H9 (cell line): Measurements from ENCODE around the gene PGBD5. TPM values are rescaled to one million over a fixed set of nuclear protein-coding genes. Genes with fewer than 3 reads are reported as not detected.
A peak's percentile ranks its signal among the peaks of the same experiment; 100 is the strongest.

Experiments
- DNase-seq: peaks from one replicate; pipeline ENCODE4 v3.0.0-alpha.2; 2017
- H2AFZ ChIP-seq: one replicate; pipeline ENCODE4 v1.6.1; 2013; ENCODE audit warnings: mild to moderate bottlenecking, low read length, control low read depth, moderate library complexity
- H2AK5ac ChIP-seq: 2 replicates; pipeline ENCODE4 v1.6.1; 2013; ENCODE audit warnings: low read length, control low read depth, mixed read lengths; ENCODE audit not compliant: insufficient read length
- H2BK120ac ChIP-seq: one replicate; pipeline ENCODE4 v1.6.1; 2013; ENCODE audit warnings: low read depth, mild to moderate bottlenecking, low read length, control low read depth, inconsistent platforms; ENCODE audit not compliant: poor library complexity, severe bottlenecking
- H2BK12ac ChIP-seq: 2 replicates; pipeline ENCODE4 v1.6.1; 2013; ENCODE audit warnings: low read length, control low read depth, mixed read lengths, low read depth; ENCODE audit not compliant: insufficient read length
- H2BK15ac ChIP-seq: 2 replicates; pipeline ENCODE4 v1.6.1; 2013; ENCODE audit warnings: low read depth, low read length, control low read depth
- H2BK20ac ChIP-seq: one replicate; pipeline ENCODE4 v1.6.1; 2013; ENCODE audit warnings: low read depth, mild to moderate bottlenecking, low read length, control low read depth, inconsistent platforms; ENCODE audit not compliant: poor library complexity, severe bottlenecking
- H2BK5ac ChIP-seq: 2 replicates; pipeline ENCODE4 v1.6.1; 2013; ENCODE audit warnings: low read length, control low read depth, mixed read lengths; ENCODE audit not compliant: insufficient read length
- H3K14ac ChIP-seq: 2 replicates; pipeline ENCODE4 v1.6.1; 2013; ENCODE audit warnings: low read length, control low read depth; ENCODE audit not compliant: insufficient read depth
- H3K18ac ChIP-seq: 2 replicates; pipeline ENCODE4 v1.6.1; 2013; ENCODE audit warnings: low read depth, mild to moderate bottlenecking, mixed read lengths, low read length, control low read depth; ENCODE audit not compliant: insufficient read length
- H3K23ac ChIP-seq: 2 replicates; pipeline ENCODE4 v1.6.1; 2013; ENCODE audit warnings: low read length, control low read depth, mixed read lengths, low read depth; ENCODE audit not compliant: insufficient read length
- H3K23me2 ChIP-seq: 2 replicates; pipeline ENCODE4 v1.6.1; 2013; ENCODE audit warnings: low read depth, mild to moderate bottlenecking, mixed read lengths, low read length, control low read depth; ENCODE audit not compliant: insufficient read length, poor library complexity, severe bottlenecking
- H3K27ac ChIP-seq: 2 replicates; pipeline ENCODE4 v1.5.1; 2013; ENCODE audit warnings: low read length, control low read depth, mixed read lengths, low read depth; ENCODE audit not compliant: insufficient read length
- H3K27me3 ChIP-seq: 2 replicates; pipeline ENCODE4 v1.6.1; 2013; ENCODE audit warnings: low read length, control low read depth, inconsistent platforms; ENCODE audit not compliant: insufficient read depth
- H3K4ac ChIP-seq: 2 replicates; pipeline ENCODE4 v1.6.1; 2013; ENCODE audit warnings: low read depth, mild to moderate bottlenecking, control low read depth, inconsistent platforms, low read length, moderate library complexity
- H3K4me1 ChIP-seq: 2 replicates; pipeline ENCODE4 v1.6.1; 2013; ENCODE audit warnings: low read length, control low read depth, inconsistent platforms; ENCODE audit not compliant: insufficient read depth
- H3K4me2 ChIP-seq: 2 replicates; pipeline ENCODE4 v1.6.1; 2013; ENCODE audit warnings: low read length, control low read depth, mixed read lengths; ENCODE audit not compliant: insufficient read length, insufficient read depth
- H3K56ac ChIP-seq: 2 replicates; pipeline ENCODE4 v1.6.1; 2013; ENCODE audit warnings: low read depth, mild to moderate bottlenecking, mixed read lengths, low read length, control low read depth; ENCODE audit not compliant: insufficient read length
- H3K79me1 ChIP-seq: 2 replicates; pipeline ENCODE4 v1.6.1; 2013; ENCODE audit warnings: low read depth, mild to moderate bottlenecking, moderate library complexity, low read length, control low read depth, inconsistent platforms; ENCODE audit not compliant: insufficient read depth, poor library complexity, severe bottlenecking
- H3K79me2 ChIP-seq: 2 replicates; pipeline ENCODE4 v1.6.1; 2013; ENCODE audit warnings: low read length, control low read depth, inconsistent platforms; ENCODE audit not compliant: insufficient read depth
- H3K9ac ChIP-seq: 2 replicates; pipeline ENCODE4 v1.6.1; 2013; ENCODE audit warnings: low read length, control low read depth, mixed read lengths; ENCODE audit not compliant: insufficient read length; ENCODE audit errors: extremely low read depth
- H3K9me3 ChIP-seq: one replicate; pipeline ENCODE4 v1.6.1; 2013; ENCODE audit warnings: low read depth, low read length, inconsistent platforms; ENCODE audit not compliant: control insufficient read depth
- H3T11ph ChIP-seq: one replicate; pipeline ENCODE4 v1.6.1; 2013; ENCODE audit warnings: mild to moderate bottlenecking, low read length, control low read depth, inconsistent platforms
- H4K20me1 ChIP-seq: one replicate; pipeline ENCODE4 v1.6.1; 2013; ENCODE audit not compliant: control insufficient read depth, insufficient read length, insufficient read depth
- H4K5ac ChIP-seq: 2 replicates; pipeline ENCODE4 v1.6.1; 2013; ENCODE audit warnings: low read depth, mild to moderate bottlenecking, mixed read lengths, low read length, control low read depth; ENCODE audit not compliant: insufficient read length
- H4K8ac ChIP-seq: replicated peaks from 2 replicates; pipeline ENCODE4 v1.6.1; 2013; ENCODE audit warnings: low read length, control low read depth, mixed read lengths, low read depth; ENCODE audit not compliant: insufficient read length
- H4K91ac ChIP-seq: 2 replicates; pipeline ENCODE4 v1.6.1; 2013; ENCODE audit warnings: low read depth, mild to moderate bottlenecking, moderate library complexity, mixed read lengths, low read length, control low read depth; ENCODE audit not compliant: insufficient read length
- H3K27ac Mint-ChIP-seq, 3 experiments: 2 replicates in 2 of 3; 3 replicates in 1 of 3; pipeline ENCODE4 v1.8.0; 2020 to 2021; ENCODE audit warnings: mixed read lengths in 3 of 3, mild to moderate bottlenecking in 1 of 3, moderate library complexity in 1 of 3
- H3K27me3 Mint-ChIP-seq: 2 replicates; pipeline ENCODE4 v1.8.0; 2021; ENCODE audit warnings: low read depth, mild to moderate bottlenecking, moderate library complexity, mixed read lengths
- H3K36me3 Mint-ChIP-seq, 3 experiments: 2 replicates in 2 of 3; 3 replicates in 1 of 3; pipeline ENCODE4 v1.8.0; 2020 to 2021; ENCODE audit warnings: low read depth in 3 of 3, mixed read lengths in 3 of 3; ENCODE audit not compliant: insufficient read depth in 1 of 3
- H3K4me1 Mint-ChIP-seq, 2 experiments: 2 replicates each; pipeline ENCODE4 v1.8.0; 2020; ENCODE audit warnings: mixed read lengths in 2 of 2
- H3K4me3 Mint-ChIP-seq, 2 experiments: 2 replicates in 1 of 2; 3 replicates in 1 of 2; pipeline ENCODE4 v1.8.0; 2020 to 2021; ENCODE audit warnings: mild to moderate bottlenecking in 2 of 2, mixed read lengths in 2 of 2, moderate library complexity in 1 of 2
- H3K9me3 Mint-ChIP-seq, 2 experiments: 2 replicates in 1 of 2; 3 replicates in 1 of 2; pipeline ENCODE4 v1.8.0; 2020; ENCODE audit warnings: mild to moderate bottlenecking in 2 of 2, mixed read lengths in 2 of 2, moderate library complexity in 1 of 2
- WGBS: extraction: QIAGEN DNeasy Blood & Tissue Kit; methylation state at CpG from one replicate; pipeline ENCODE4 v1.1.7; 2013; ENCODE audit warnings: missing lambda C conversion rate, low lambda C conversion rate, mixed read lengths; ENCODE audit not compliant: insufficient read length; ENCODE audit errors: extremely low coverage; 5-methylcytosine and 5-hydroxymethylcytosine counted together
- total RNA-seq: library from RNA; stranded (reverse); gene quantifications from 2 replicates; pipeline ENCODE4 v1.2.1, GENCODE V29; 2021
- TF ChIP-seq, protein P1 (sequence below): fragments of 200-600 bp; sonication (generic); conservative IDR thresholded peaks from 3 replicates; pipeline ENCODE4 v1.8.0; 2021; ENCODE audit warnings: antibody characterized with exemption, mild to moderate bottlenecking

PGBD5 gene
- total RNA-seq, 1 experiment from 2014 or later = 19.1 TPM

DNA sequence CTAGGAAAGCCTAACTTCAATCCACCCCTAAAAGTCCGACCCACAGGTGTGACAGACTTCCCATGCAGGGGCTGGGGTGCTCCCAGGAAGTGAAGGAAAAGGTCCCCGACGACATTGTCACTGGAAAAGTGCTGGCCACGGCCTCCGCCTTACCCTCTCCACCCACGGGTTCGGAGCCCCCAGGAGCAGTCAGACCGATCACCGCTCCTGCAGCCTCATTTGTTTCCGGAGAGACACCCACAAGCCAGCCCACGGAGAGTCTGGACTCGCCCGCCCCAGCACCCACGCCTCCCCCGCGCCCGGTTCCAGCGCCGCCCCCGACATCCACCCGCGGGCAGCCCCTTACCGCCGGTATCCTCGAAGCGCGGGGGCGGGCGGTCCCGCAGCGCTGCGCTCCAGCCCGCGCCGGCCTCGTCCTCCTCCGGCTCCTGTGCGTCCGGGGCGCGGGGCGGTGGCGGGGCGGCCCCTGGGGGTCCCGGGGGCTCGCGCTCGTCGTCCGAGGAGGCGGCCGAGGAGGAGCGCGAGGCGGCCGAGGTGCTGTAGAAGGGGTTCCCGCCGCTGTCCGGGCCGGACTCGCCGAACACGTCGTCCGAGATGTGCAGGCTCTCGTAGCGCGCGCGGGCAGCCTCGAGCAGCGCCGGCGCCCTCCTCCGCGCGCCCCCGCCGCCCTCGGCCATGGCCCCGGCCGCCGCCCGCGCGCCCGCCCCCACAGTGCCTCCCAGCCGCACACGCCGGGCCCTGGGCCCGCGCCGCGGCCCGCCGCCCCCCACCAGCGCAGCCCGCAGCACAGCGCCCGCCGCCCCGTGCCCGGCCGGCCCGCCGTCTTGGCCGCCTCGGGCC, 660 bp downstream of the PGBD5 start:
- H3K56ac ChIP-seq = no peak overlapping the region
- H3K9me3 Mint-ChIP-seq = peaks cover 5 to 7% of the 10 kb centered on the region in 2 experiments

More for the DNA sequence above, 660 bp downstream of the PGBD5 start:
- no peak for DNase-seq
- peaks cover 25% of the 10 kb centered on the region for H3K27me3 Mint-ChIP-seq
- peaks cover 7% of the 10 kb centered on the region; the same call in 1 of the 2 replicates for H3K79me2 ChIP-seq
- H2BK20ac ChIP-seq = no peak overlapping the region
- no peak overlapping the region for H2BK15ac ChIP-seq
- H3K4ac ChIP-seq = no peak overlapping the region
- H2BK12ac ChIP-seq = no peak overlapping the region
- peak overlapping the region; percentile 81 to 90 for H3K4me3 Mint-ChIP-seq
- H3T11ph ChIP-seq = no peak overlapping the region
- no peaks in the 10 kb centered on the region for H3K79me1 ChIP-seq
- no peak overlapping the region for H3K14ac ChIP-seq
- H3K23me2 ChIP-seq = peaks cover 12% of the 10 kb centered on the region
- no peak overlapping the region for H4K8ac ChIP-seq
- H3K4me1 Mint-ChIP-seq = peaks cover 50 to 69% of the 10 kb centered on the region in 2 experiments
- no peak overlapping the region for H3K9ac ChIP-seq
- TF ChIP-seq, protein P1, sequence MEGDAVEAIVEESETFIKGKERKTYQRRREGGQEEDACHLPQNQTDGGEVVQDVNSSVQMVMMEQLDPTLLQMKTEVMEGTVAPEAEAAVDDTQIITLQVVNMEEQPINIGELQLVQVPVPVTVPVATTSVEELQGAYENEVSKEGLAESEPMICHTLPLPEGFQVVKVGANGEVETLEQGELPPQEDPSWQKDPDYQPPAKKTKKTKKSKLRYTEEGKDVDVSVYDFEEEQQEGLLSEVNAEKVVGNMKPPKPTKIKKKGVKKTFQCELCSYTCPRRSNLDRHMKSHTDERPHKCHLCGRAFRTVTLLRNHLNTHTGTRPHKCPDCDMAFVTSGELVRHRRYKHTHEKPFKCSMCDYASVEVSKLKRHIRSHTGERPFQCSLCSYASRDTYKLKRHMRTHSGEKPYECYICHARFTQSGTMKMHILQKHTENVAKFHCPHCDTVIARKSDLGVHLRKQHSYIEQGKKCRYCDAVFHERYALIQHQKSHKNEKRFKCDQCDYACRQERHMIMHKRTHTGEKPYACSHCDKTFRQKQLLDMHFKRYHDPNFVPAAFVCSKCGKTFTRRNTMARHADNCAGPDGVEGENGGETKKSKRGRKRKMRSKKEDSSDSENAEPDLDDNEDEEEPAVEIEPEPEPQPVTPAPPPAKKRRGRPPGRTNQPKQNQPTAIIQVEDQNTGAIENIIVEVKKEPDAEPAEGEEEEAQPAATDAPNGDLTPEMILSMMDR = no peak
- no peak overlapping the region for H4K5ac ChIP-seq
- no peak overlapping the region for H4K91ac ChIP-seq
- H3K18ac ChIP-seq = no peak overlapping the region
- peaks cover 7 to 10% (median 10%) of the 10 kb centered on the region in 3 experiments for H3K36me3 Mint-ChIP-seq
- H3K23ac ChIP-seq = no peak overlapping the region
- no peak overlapping the region for H2AFZ ChIP-seq
- no peaks in the 10 kb centered on the region for H3K9me3 ChIP-seq
- peaks cover 1% of the 10 kb centered on the region; the same call in 1 of the 2 replicates for H3K4me1 ChIP-seq
- H2BK120ac ChIP-seq = no peak overlapping the region
- no peak overlapping the region for H3K27ac Mint-ChIP-seq
- no peak overlapping the region for H3K27ac ChIP-seq
- no peaks in the 10 kb centered on the region; the same call in 1 of the 2 replicates for H3K27me3 ChIP-seq
- H3K4me2 ChIP-seq = peak overlapping the region; percentile 88
- no peaks in the 10 kb centered on the region for H4K20me1 ChIP-seq
- no peak overlapping the region for H2AK5ac ChIP-seq
- no peak overlapping the region for H2BK5ac ChIP-seq
- WGBS = no CpG with 5 or more reads among the region's 108 CpGs
